CD14-positive monocyte (primary cell): ENCODE results near the gene TECTB. TPM values are rescaled to one million over a fixed set of nuclear protein-coding genes. Genes with fewer than 3 reads are reported as not detected.

Experiments used
- DNase-seq, 3 donors: peaks; one replicate each; pipeline ENCODE4 v3.0.0-alpha.2; 2011 to 2022
- H2AFZ ChIP-seq: 2 replicates; pipeline ENCODE4 v1.6.0; 2012; ENCODE audit warnings: mild to moderate bottlenecking, low read depth, low read length, inconsistent platforms; ENCODE audit not compliant: insufficient read depth, poor library complexity, severe bottlenecking
- H3K27ac ChIP-seq, 2 donors: 1 replicate in 1 of 2; 2 replicates in 1 of 2; pipeline ENCODE4 v1.5.1; 2012 to 2013; ENCODE audit warnings: low read length in 2 of 2, control low read depth in 1 of 2, inconsistent platforms in 1 of 2, low read depth in 1 of 2, mild to moderate bottlenecking in 1 of 2
- H3K27me3 ChIP-seq, 2 donors: one replicate each; pipeline versions ENCODE4 v1.6.0 to v1.6.1; 2011 to 2013; ENCODE audit warnings: low read length in 2 of 2; ENCODE audit not compliant: control insufficient read depth in 2 of 2, insufficient read depth in 2 of 2
- H3K36me3 ChIP-seq, 2 donors: replicated peaks in 1 of 2; 1 replicate in 1 of 2; 2 replicates in 1 of 2; pipeline versions ENCODE4 v1.5.1 to v1.6.1; 2012 to 2013; ENCODE audit warnings: low read length in 2 of 2, control low read depth in 1 of 2, inconsistent platforms in 1 of 2, mild to moderate bottlenecking in 1 of 2; ENCODE audit not compliant: insufficient read depth in 2 of 2, control insufficient read depth in 1 of 2
- H3K4me1 ChIP-seq, 2 donors: 1 replicate in 1 of 2; 2 replicates in 1 of 2; pipeline versions ENCODE4 v1.5.1 to v1.6.1; 2012 to 2013; ENCODE audit warnings: low read length in 2 of 2, control low read depth in 1 of 2, inconsistent platforms in 1 of 2, mild to moderate bottlenecking in 1 of 2, moderate library complexity in 1 of 2; ENCODE audit not compliant: insufficient read depth in 2 of 2, control insufficient read depth in 1 of 2
- H3K4me2 ChIP-seq: replicated peaks from 2 replicates; pipeline ENCODE3; 2012; ENCODE audit warnings: low read length, moderate library complexity, mild to moderate bottlenecking; ENCODE audit not compliant: poor library complexity, severe bottlenecking; ENCODE audit errors: extremely low read depth
- H3K4me3 ChIP-seq, 3 experiments: fragments of 200-600 bp in 1 of 3; sonication (generic) in 1 of 3; replicated peaks in 1 of 3; 1 replicate in 2 of 3; 2 replicates in 1 of 3; pipeline ENCODE4 v1.5.1; 2011 to 2013; ENCODE audit warnings: low read length in 3 of 3, mild to moderate bottlenecking in 3 of 3, control low read depth in 2 of 3, low read depth in 2 of 3, inconsistent platforms in 1 of 3, moderate library complexity in 1 of 3
- H3K79me2 ChIP-seq: 2 replicates; pipeline ENCODE4 v1.6.0; 2012; ENCODE audit warnings: mild to moderate bottlenecking, control low read depth, inconsistent platforms, low read length, moderate library complexity; ENCODE audit not compliant: insufficient read depth
- H3K9ac ChIP-seq: 2 replicates; pipeline ENCODE4 v1.6.0; 2017; ENCODE audit warnings: low read length, mild to moderate bottlenecking; ENCODE audit not compliant: insufficient read depth, poor library complexity, severe bottlenecking
- H3K9me3 ChIP-seq, 2 donors: replicated peaks in 1 of 2; 1 replicate in 1 of 2; 2 replicates in 1 of 2; pipeline versions ENCODE4 v1.5.1 to v1.6.1; 2012 to 2013; ENCODE audit warnings: low read length in 2 of 2, control low read depth in 1 of 2; ENCODE audit not compliant: control insufficient read depth in 1 of 2, insufficient read depth in 1 of 2
- H4K20me1 ChIP-seq: 2 replicates; pipeline ENCODE4 v1.6.0; 2012; ENCODE audit warnings: mild to moderate bottlenecking, low read length, control low read depth, moderate library complexity; ENCODE audit not compliant: insufficient read depth
- H3K27ac Mint-ChIP-seq, 7 donors: one replicate each; pipeline ENCODE4 v1.8.0; 2020; ENCODE audit warnings: mild to moderate bottlenecking in 7 of 7, mixed read lengths in 7 of 7, moderate library complexity in 6 of 7, inconsistent platforms in 2 of 7
- H3K27me3 Mint-ChIP-seq, 3 donors: one replicate each; pipeline ENCODE4 v1.8.0; 2021 to 2022; ENCODE audit warnings: low read depth in 3 of 3, mild to moderate bottlenecking in 3 of 3, mixed read lengths in 3 of 3, moderate library complexity in 3 of 3, inconsistent platforms in 1 of 3
- H3K36me3 Mint-ChIP-seq, 2 donors: one replicate each; pipeline ENCODE4 v1.8.0; 2020; ENCODE audit warnings: mixed read lengths in 2 of 2, inconsistent platforms in 1 of 2, mild to moderate bottlenecking in 1 of 2
- H3K4me1 Mint-ChIP-seq: one replicate; pipeline ENCODE4 v1.8.0; 2020; ENCODE audit warnings: mild to moderate bottlenecking, mixed read lengths
- H3K4me3 Mint-ChIP-seq, 2 donors: one replicate each; pipeline ENCODE4 v1.8.0; 2020; ENCODE audit warnings: mild to moderate bottlenecking in 2 of 2, mixed read lengths in 2 of 2, moderate library complexity in 1 of 2
- H3K9me3 Mint-ChIP-seq, 7 donors: one replicate each; pipeline ENCODE4 v1.8.0; 2020 to 2022; ENCODE audit warnings: mixed read lengths in 7 of 7, mild to moderate bottlenecking in 6 of 7, moderate library complexity in 6 of 7, inconsistent platforms in 2 of 7
- WGBS: methylation state at CpG from one replicate; pipeline ENCODE4 v1.1.5; 2013; ENCODE audit warnings: missing lambda C conversion rate; ENCODE audit not compliant: insufficient coverage; 5-methylcytosine and 5-hydroxymethylcytosine counted together
- intact Hi-C, 2 donors: fragments of 100-400 bp; cut with micrococcal nuclease; formaldehyde crosslinking; loops; one replicate each; pipeline versions ENCODE4 v1.15.0 to v1.15.1; 2023
- polyA plus RNA-seq, 3 donors: library from polyadenylated mRNA; depleted of rRNA in 1 of 3; unstranded in 2 of 3; stranded (reverse) in 1 of 3; fragments of 300-500 nt in 2 of 3; fragments of >200 nt in 1 of 3; fragmentation: Illumina TruSeq in 2 of 3; gene quantifications; 1 replicate in 2 of 3; 2 replicates in 1 of 3; pipeline ENCODE4 v1.2.3, GENCODE V29; 2012 to 2021
- TF ChIP-seq, protein P1 (sequence below): fragments of 200-600 bp; IDR thresholded peaks from one replicate; pipeline ENCODE4 v1.8.0; 2022; ENCODE audit warnings: antibody characterized with exemption, mild to moderate bottlenecking

Gene TECTB
- polyA plus RNA-seq, 3 donors: not detected

DNA sequence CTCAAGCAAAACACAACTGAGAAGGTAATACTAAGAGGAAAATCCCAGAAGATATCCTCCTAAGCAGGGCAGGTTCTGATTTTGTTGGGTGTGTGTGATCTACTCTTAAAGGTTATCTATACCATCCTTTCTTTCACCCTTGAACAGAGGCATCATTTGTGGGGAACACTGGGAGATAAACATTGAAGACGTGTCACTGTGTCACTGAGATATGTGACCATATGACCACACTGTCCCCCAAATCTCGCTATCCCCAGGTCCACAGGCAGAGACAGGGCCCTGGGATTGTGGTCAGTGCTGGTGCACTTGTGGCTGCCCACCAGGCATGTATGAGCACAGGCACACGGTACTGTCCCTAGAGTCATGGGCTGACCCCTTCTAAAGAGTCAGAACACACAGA, 30.0 kb downstream of the TECTB start:
- TF ChIP-seq, protein P1, sequence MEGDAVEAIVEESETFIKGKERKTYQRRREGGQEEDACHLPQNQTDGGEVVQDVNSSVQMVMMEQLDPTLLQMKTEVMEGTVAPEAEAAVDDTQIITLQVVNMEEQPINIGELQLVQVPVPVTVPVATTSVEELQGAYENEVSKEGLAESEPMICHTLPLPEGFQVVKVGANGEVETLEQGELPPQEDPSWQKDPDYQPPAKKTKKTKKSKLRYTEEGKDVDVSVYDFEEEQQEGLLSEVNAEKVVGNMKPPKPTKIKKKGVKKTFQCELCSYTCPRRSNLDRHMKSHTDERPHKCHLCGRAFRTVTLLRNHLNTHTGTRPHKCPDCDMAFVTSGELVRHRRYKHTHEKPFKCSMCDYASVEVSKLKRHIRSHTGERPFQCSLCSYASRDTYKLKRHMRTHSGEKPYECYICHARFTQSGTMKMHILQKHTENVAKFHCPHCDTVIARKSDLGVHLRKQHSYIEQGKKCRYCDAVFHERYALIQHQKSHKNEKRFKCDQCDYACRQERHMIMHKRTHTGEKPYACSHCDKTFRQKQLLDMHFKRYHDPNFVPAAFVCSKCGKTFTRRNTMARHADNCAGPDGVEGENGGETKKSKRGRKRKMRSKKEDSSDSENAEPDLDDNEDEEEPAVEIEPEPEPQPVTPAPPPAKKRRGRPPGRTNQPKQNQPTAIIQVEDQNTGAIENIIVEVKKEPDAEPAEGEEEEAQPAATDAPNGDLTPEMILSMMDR: no peak
- H3K4me1 Mint-ChIP-seq: no peaks in the 10 kb centered on the region
- intact Hi-C loops: loop anchor here in 1 of 2 donors (10.0 kb wide), 1 partner anchor 122 kb away; no protein-coding TSS in a partner anchor
- H3K9ac ChIP-seq: no peak overlapping the region
- no peaks in the 10 kb centered on the region for H3K4me1 ChIP-seq
- no peak overlapping the region for H2AFZ ChIP-seq
- H3K27me3 Mint-ChIP-seq: peaks cover 5 to 36% (median 12%) of the 10 kb centered on the region in 3 donors
- no peaks in the 10 kb centered on the region for H3K9me3 ChIP-seq
- H3K36me3 Mint-ChIP-seq: no peaks in the 10 kb centered on the region
- no peak overlapping the region for H3K27ac ChIP-seq
- no peak for DNase-seq
- H3K9me3 Mint-ChIP-seq: no peaks in the 10 kb centered on the region
- H3K4me3 ChIP-seq: no peak overlapping the region
- H3K4me2 ChIP-seq: no peak overlapping the region
- no peak overlapping the region for H3K27ac Mint-ChIP-seq
- H3K79me2 ChIP-seq: no peaks in the 10 kb centered on the region
- 68% methylated on average over 3 of the region's 3 CpGs for WGBS
- H4K20me1 ChIP-seq: no peaks in the 10 kb centered on the region
- H3K4me3 Mint-ChIP-seq: no peak overlapping the region
- H3K27me3 ChIP-seq: peaks cover 3% of the 10 kb centered on the region in 2 donors
- H3K36me3 ChIP-seq: no peaks in the 10 kb centered on the region

DNA sequence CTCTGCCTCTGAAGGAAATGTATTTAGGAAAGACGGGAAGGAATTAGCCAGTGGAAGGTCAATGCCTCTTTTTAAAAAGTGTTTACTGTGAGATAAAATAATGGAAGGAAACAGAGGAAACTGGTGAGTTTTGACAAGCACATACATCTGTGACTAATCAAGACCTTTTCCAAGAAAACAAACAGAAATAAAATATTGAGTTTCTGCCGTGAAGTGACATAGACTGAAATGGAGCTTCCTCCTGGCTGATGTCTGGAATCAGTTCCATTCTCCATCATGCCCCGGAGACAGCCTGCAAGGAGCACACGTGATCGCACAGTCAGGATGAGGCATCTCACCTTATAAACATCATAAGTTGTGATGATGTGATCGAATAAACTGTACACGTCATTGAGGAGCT, 30.7 kb downstream of the TECTB start:
- H3K4me1 Mint-ChIP-seq: no peaks in the 10 kb centered on the region
- H3K27me3 Mint-ChIP-seq: peaks cover 5 to 32% (median 12%) of the 10 kb centered on the region in 3 donors
- H3K4me3 Mint-ChIP-seq: peak overlapping the region in 1 of 2 donors; percentile 21
- H3K9me3 Mint-ChIP-seq: no peaks in the 10 kb centered on the region
- H3K4me3 ChIP-seq: no peak overlapping the region
- H3K27ac ChIP-seq: no peak overlapping the region
- H3K27me3 ChIP-seq: peaks cover 3% of the 10 kb centered on the region in 2 donors
- H4K20me1 ChIP-seq: no peaks in the 10 kb centered on the region
- no peaks in the 10 kb centered on the region for H3K4me1 ChIP-seq
- intact Hi-C loops: loop anchor here in 1 of 2 donors (10.0 kb wide), 1 partner anchor 121 kb away; no protein-coding TSS in a partner anchor
- TF ChIP-seq, protein P1: no peak
- H3K9ac ChIP-seq: no peak overlapping the region
- no peak overlapping the region for H2AFZ ChIP-seq
- 86% methylated on average over 1 of the region's 7 CpGs for WGBS
- no peak overlapping the region for H3K27ac Mint-ChIP-seq
- H3K4me2 ChIP-seq: no peak overlapping the region
- H3K36me3 ChIP-seq: no peaks in the 10 kb centered on the region
- DNase-seq: no peak
- no peaks in the 10 kb centered on the region for H3K9me3 ChIP-seq
- H3K79me2 ChIP-seq: no peaks in the 10 kb centered on the region
- no peaks in the 10 kb centered on the region for H3K36me3 Mint-ChIP-seq
